Activated T-helper 2 cell treated with anti-CD3 and anti-CD28 coated beads, Interferon-gamma antibody, Interleukin-2, Interleukin-4, amounts not matched to agents 10 μg/mL and 5 μg/mL and 100 μg/mL, durations not matched to agents 14 hours and 24 hours and 36 hours (primary cell): Measurements from ENCODE around the gene NINJ2. TPM values are rescaled to one million over a fixed set of nuclear protein-coding genes. Genes with fewer than 3 reads are reported as not detected.
"Not testable (repeated sequence)": the region's sequence is repeated elsewhere in the genome, so short reads cannot be mapped to it uniquely, and the experiment has no call there.

Experiments used
- DNase-seq: peaks from one replicate; pipeline ENCODE4 v3.0.0; 2021; ENCODE audit warnings: low spot score
- H3K27ac Mint-ChIP-seq: one replicate; pipeline ENCODE4 v1.8.0; 2021; ENCODE audit warnings: mixed read lengths
- H3K27me3 Mint-ChIP-seq: one replicate; pipeline ENCODE4 v1.8.0; 2021; ENCODE audit warnings: low read depth, mixed read lengths
- H3K36me3 Mint-ChIP-seq: one replicate; pipeline ENCODE4 v1.8.0; 2021; ENCODE audit warnings: low read depth, mixed read lengths
- H3K4me1 Mint-ChIP-seq: one replicate; pipeline ENCODE4 v1.8.0; 2021; ENCODE audit warnings: low read depth, mixed read lengths
- H3K4me3 Mint-ChIP-seq: one replicate; pipeline ENCODE4 v1.8.0; 2021; ENCODE audit warnings: low read depth, mild to moderate bottlenecking, moderate library complexity, mixed read lengths
- H3K9me3 Mint-ChIP-seq: one replicate; pipeline ENCODE4 v1.8.0; 2021; ENCODE audit warnings: mixed read lengths
- intact Hi-C: fragments of 100-400 bp; cut with micrococcal nuclease; formaldehyde crosslinking; loops from one replicate; pipeline ENCODE4 v1.15.1; 2023
- total RNA-seq: library from RNA; stranded (reverse); gene quantifications from 2 replicates; pipeline ENCODE4 v1.2.3, GENCODE V29; 2022

The NINJ2 gene
- total RNA-seq, 1 donor from 2014 or later: 3.1 TPM

GRCh38 chr12:643475-644302 lies 19.6 kb downstream of the NINJ2 start:
- intact Hi-C loops: loop anchor here (2.0 kb wide), 3 partner anchors 23 to 67 kb away; no protein-coding TSS in a partner anchor
- H3K27ac Mint-ChIP-seq: peak overlapping the region; percentile 80
- H3K4me1 Mint-ChIP-seq: peaks cover 42% of the 10 kb centered on the region
- no peaks in the 10 kb centered on the region for H3K36me3 Mint-ChIP-seq
- H3K4me3 Mint-ChIP-seq: peak overlapping the region; percentile 68
- H3K9me3 Mint-ChIP-seq: no peaks in the 10 kb centered on the region
- DNase-seq: no peak
- H3K27me3 Mint-ChIP-seq: no peaks in the 10 kb centered on the region

GRCh38 chr12:642633-643474 lies 20.4 kb downstream of the NINJ2 start:
- Mint-ChIP-seq H3K4me1 (peaks cover 43% of the 10 kb centered on the region), H3K9me3 (no peaks in the 10 kb centered on the region), H3K4me3 (peak overlapping the region; percentile 68), H3K36me3 (no peaks in the 10 kb centered on the region), H3K27me3 (no peaks in the 10 kb centered on the region), H3K27ac (peak overlapping the region; percentile 81)
- intact Hi-C loops: loop anchor here (2.0 kb wide), 3 partner anchors 24 to 66 kb away; no protein-coding TSS in a partner anchor
- peak; percentile 77 for DNase-seq

GRCh38 chr12:641321-641720 lies 21.9 kb downstream of the NINJ2 start:
- peaks cover 46% of the 10 kb centered on the region for H3K4me1 Mint-ChIP-seq
- intact Hi-C loops, H3K9me3 Mint-ChIP-seq, H3K4me3 Mint-ChIP-seq, H3K27me3 Mint-ChIP-seq, H3K27ac Mint-ChIP-seq, DNase-seq, H3K36me3 Mint-ChIP-seq: not testable (repeated sequence)

- Mint-ChIP-seq H3K27me3 (no peaks in the 10 kb centered on the region), H3K4me1 (peaks cover 46% of the 10 kb centered on the region), H3K4me3 (no peak overlapping the region), H3K9me3 (no peaks in the 10 kb centered on the region), H3K36me3 (no peaks in the 10 kb centered on the region), H3K27ac (peak overlapping the region; percentile 15)
- intact Hi-C loops: no loop called here
- no peak for DNase-seq
These were observed 22.5 kb downstream of the NINJ2 start for GRCh38 chr12:640773-641172.

DNA sequence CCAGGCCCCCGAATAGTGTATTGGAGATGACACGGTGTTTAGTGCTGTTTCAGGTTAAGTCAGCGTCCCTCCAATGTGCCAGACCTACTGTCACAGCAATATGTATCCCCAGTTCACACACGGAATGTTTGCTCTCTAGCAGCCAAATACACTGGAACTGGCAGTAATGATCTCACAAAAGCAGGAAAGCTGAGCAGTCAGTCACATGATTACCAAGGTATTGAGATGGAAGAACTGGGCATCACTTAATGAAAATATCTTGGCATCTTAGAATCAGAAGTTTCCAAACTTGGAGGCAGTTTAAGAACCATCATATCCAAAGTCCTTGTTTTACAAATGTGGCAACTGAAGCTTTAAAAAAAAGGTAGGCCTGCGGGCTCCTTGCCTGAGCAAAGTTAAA lies 23.3 kb downstream of the NINJ2 start:
- Mint-ChIP-seq H3K27me3 (no peaks in the 10 kb centered on the region), H3K9me3 (no peaks in the 10 kb centered on the region)

GRCh38 chr12:639566-639965 lies 23.7 kb downstream of the NINJ2 start:
- no peak for DNase-seq
- no peaks in the 10 kb centered on the region for H3K9me3 Mint-ChIP-seq
- H3K27me3 Mint-ChIP-seq: no peaks in the 10 kb centered on the region
- intact Hi-C loops: loop anchor here (1.0 kb wide), 2 partner anchors 9 to 112 kb away; no protein-coding TSS in a partner anchor
- peak overlapping the region; percentile 66 for H3K27ac Mint-ChIP-seq
- no peak overlapping the region for H3K4me3 Mint-ChIP-seq
- peaks cover 3% of the 10 kb centered on the region for H3K36me3 Mint-ChIP-seq
- H3K4me1 Mint-ChIP-seq: peaks cover 40% of the 10 kb centered on the region

More for the DNA sequence above, 23.3 kb downstream of the NINJ2 start:
- H3K4me1 Mint-ChIP-seq: peaks cover 40% of the 10 kb centered on the region
- no peak for DNase-seq
- intact Hi-C loops: loop anchor here (1.0 kb wide), 2 partner anchors 10 to 111 kb away; no protein-coding TSS in a partner anchor
- no peak overlapping the region for H3K4me3 Mint-ChIP-seq
- peak overlapping the region; percentile 66 for H3K27ac Mint-ChIP-seq
- peaks cover 3% of the 10 kb centered on the region for H3K36me3 Mint-ChIP-seq

DNA sequence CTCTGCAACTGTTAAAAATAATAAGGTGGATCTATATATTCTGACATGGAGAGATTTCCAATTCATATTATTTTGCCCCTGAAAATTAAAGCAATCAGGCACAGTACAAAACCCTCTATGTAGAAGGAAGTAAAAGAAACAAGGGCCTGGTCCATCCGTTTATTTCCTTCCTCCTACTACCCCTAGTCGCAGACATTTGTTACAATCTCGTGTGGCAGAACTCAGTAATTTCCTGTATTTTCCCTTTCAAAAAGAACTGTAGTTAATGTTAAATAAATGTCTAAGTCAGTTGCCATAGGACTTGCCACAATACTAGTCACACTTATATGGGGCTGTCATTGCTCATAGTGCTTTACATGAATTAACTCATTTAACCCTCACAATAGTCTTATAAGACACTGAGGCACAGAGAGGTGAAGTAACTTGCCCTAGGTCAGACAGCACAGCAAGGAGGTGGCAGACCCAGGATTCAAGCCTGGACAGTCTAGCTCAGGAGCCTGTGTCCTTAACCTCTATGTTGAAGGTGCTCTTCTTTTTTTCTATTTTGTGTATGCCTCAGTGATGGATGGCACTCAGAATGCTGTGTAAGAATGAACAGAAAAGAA lies 24.2 kb downstream of the NINJ2 start:
- intact Hi-C loops: loop anchor here (1.0 kb wide), 2 partner anchors 9 to 112 kb away; no protein-coding TSS in a partner anchor
- no peak for DNase-seq
- H3K27me3 Mint-ChIP-seq: no peaks in the 10 kb centered on the region
- H3K4me1 Mint-ChIP-seq: peaks cover 35% of the 10 kb centered on the region
- H3K9me3 Mint-ChIP-seq: no peaks in the 10 kb centered on the region
- peak overlapping the region; percentile 66 for H3K27ac Mint-ChIP-seq
- H3K4me3 Mint-ChIP-seq: no peak overlapping the region
- H3K36me3 Mint-ChIP-seq: peaks cover 4% of the 10 kb centered on the region

GRCh38 chr12:636632-637031 lies 26.6 kb downstream of the NINJ2 start:
- no peaks in the 10 kb centered on the region for H3K9me3 Mint-ChIP-seq
- peaks cover 17% of the 10 kb centered on the region for H3K36me3 Mint-ChIP-seq
- no peak for DNase-seq
- intact Hi-C loops: no loop called here
- no peaks in the 10 kb centered on the region for H3K27me3 Mint-ChIP-seq
- H3K4me1 Mint-ChIP-seq: peaks cover 39% of the 10 kb centered on the region
- H3K4me3 Mint-ChIP-seq: no peak overlapping the region
- no peak overlapping the region for H3K27ac Mint-ChIP-seq

- no peaks in the 10 kb centered on the region for H3K27me3 Mint-ChIP-seq
- intact Hi-C loops: loop anchor here (5.0 kb wide), 1 partner anchor 314 kb away; the partner anchor contains the start of gene RAD52
These were observed 29.5 kb downstream of the NINJ2 start for GRCh38 chr12:633731-634130.

DNA sequence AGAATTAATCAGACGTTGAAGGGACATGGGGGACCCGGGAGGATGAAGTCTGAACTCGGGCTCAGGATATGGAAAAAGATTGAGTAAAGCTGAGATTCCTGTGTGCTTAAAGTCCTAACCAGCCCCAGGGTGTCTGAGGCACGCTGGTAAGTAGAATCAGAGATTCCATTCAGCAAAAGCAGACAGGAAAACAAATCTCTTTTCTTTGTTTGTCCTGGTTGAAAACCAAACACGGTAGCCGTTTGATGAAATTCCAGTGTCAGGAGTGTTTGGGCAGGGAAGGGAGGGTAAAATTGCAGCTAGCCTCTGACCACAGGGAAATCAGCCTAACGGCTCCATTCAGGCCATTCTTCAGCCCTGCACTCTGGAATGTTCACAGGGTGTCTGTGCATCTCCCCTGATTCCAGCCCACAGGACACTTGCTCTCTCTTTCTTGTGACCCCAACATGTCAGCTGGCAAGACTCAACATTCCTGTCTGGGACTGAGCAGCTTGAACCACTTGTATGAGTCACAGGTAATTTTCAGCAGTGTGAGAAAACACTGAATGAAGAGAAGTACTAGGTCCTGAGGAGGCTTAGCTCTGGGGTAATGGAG lies 31.0 kb downstream of the NINJ2 start:
- DNase-seq: no peak
- intact Hi-C loops: loop anchor here (5.0 kb wide), 1 partner anchor 315 kb away; the partner anchor contains the start of gene RAD52
- peak overlapping the region; percentile 100 for H3K4me3 Mint-ChIP-seq
- H3K9me3 Mint-ChIP-seq: no peaks in the 10 kb centered on the region
- peaks cover 22% of the 10 kb centered on the region for H3K36me3 Mint-ChIP-seq
- peaks cover 29% of the 10 kb centered on the region for H3K4me1 Mint-ChIP-seq
- H3K27me3 Mint-ChIP-seq: no peaks in the 10 kb centered on the region
- H3K27ac Mint-ChIP-seq: peak overlapping the region; percentile 88

More at GRCh38 chr12:633731-634130, 29.5 kb downstream of the NINJ2 start:
- Mint-ChIP-seq H3K4me1 (peaks cover 31% of the 10 kb centered on the region), H3K9me3 (no peaks in the 10 kb centered on the region), H3K36me3 (peaks cover 22% of the 10 kb centered on the region), H3K4me3 (no peak overlapping the region), H3K27ac (peak overlapping the region; percentile 47)
- DNase-seq: no peak

DNA sequence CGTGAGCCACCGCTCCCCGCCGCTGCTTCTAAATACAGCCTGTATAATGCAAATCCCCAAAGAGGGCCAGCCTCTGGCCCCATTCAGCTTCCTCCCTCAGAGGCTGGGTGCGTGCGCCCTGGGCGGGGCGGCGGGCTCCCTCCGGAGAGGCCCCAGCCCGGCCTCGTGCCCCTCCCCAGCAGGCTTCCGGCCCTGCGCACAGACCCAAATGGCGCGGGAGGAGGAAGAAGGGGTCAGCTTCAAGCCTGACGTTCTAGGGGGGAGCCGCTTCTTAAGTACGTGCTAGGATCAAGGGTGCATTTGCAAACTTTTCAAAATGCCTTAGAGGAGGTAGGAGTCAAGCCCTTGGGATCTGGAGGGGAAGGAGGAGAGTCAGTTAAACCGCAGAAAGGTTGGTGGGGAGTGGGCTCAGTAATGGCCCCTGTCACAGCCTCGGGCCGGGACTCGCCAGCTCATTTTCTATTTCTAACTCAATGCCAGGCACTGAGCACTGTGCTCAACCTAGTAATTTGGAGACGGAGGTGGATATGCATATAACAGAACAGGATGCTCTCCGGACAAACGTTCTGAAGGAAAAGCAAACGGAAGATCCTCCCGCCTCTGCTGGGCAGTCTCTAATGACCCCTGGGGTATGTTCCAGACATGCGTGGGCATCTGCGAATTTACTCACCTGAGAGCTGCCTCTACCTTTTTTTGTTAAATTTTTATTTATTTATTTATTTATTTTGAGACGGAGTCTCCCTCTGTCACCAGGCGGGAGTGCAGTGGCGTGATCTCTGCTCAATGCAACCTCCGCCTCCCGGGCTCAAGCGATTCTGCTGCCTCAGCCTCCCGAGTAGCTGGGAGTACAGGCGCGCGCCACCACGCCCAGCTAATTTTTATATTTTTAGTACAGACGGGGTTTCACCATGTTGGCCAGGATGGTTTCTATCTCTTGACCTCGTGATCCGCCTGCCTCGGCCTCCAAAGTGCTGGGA lies 32.3 kb downstream of the NINJ2 start:
- Mint-ChIP-seq H3K36me3 (peaks cover 22% of the 10 kb centered on the region), H3K4me1 (peaks cover 27% of the 10 kb centered on the region), H3K27me3 (no peaks in the 10 kb centered on the region), H3K27ac (peak overlapping the region; percentile 99), H3K4me3 (peak overlapping the region; percentile 100), H3K9me3 (no peaks in the 10 kb centered on the region)
- peak; percentile 82 for DNase-seq
- intact Hi-C loops: loop anchor here (1.0 to 5.0 kb wide), 4 partner anchors 8 to 316 kb away; partner anchors contain the start of gene RAD52
